Mesendoderm (in vitro differentiated cells): ENCODE measurements around the gene NHEJ1.

Source experiments
- DNase-seq: peaks from one replicate; pipeline ENCODE4 v3.0.0; 2013
- H2AK5ac ChIP-seq: 2 replicates; pipeline ENCODE4 v1.6.1; 2013; ENCODE audit warnings: low read length, inconsistent platforms
- H2BK120ac ChIP-seq: 2 replicates; pipeline ENCODE4 v1.6.1; 2013; ENCODE audit warnings: low read depth, mild to moderate bottlenecking, low read length, moderate library complexity, mixed read lengths
- H2BK15ac ChIP-seq: replicated peaks from 2 replicates; pipeline ENCODE4 v1.6.1; 2013; ENCODE audit warnings: low read depth, mild to moderate bottlenecking, moderate library complexity
- H2BK5ac ChIP-seq: 2 replicates; pipeline ENCODE4 v1.6.1; 2013; ENCODE audit warnings: low read length, inconsistent platforms
- H3K18ac ChIP-seq: 2 replicates; pipeline ENCODE4 v1.6.1; 2013; ENCODE audit warnings: mild to moderate bottlenecking, low read length, mixed read lengths
- H3K23ac ChIP-seq: one replicate; pipeline ENCODE4 v1.6.1; 2013; ENCODE audit warnings: low read length
- H3K27ac ChIP-seq: 2 replicates; pipeline ENCODE4 v1.5.1; 2013; ENCODE audit warnings: low read depth, mild to moderate bottlenecking, inconsistent platforms, low read length, moderate library complexity
- H3K27me3 ChIP-seq: 2 replicates; pipeline ENCODE4 v1.6.1; 2013; ENCODE audit warnings: low read length, control low read depth, mild to moderate bottlenecking, inconsistent platforms; ENCODE audit not compliant: insufficient read depth, poor library complexity
- H3K36me3 ChIP-seq: 2 replicates; pipeline ENCODE4 v1.6.1; 2013; ENCODE audit warnings: low read length, inconsistent platforms; ENCODE audit not compliant: control insufficient read depth, insufficient read depth
- H3K4ac ChIP-seq: one replicate; pipeline ENCODE4 v1.6.1; 2013; ENCODE audit warnings: low read depth, mild to moderate bottlenecking, low read length, moderate library complexity
- H3K4me1 ChIP-seq: 2 replicates; pipeline ENCODE4 v1.6.1; 2013; ENCODE audit warnings: low read depth, low read length, inconsistent platforms; ENCODE audit not compliant: control insufficient read depth
- H3K4me2 ChIP-seq: 2 replicates; pipeline ENCODE4 v1.6.1; 2013; ENCODE audit warnings: low read length
- H3K4me3 ChIP-seq: 2 replicates; pipeline ENCODE4 v1.5.1; 2013; ENCODE audit warnings: mild to moderate bottlenecking, low read length
- H3K56ac ChIP-seq: one replicate; pipeline ENCODE4 v1.6.1; 2013; ENCODE audit warnings: low read length
- H3K79me1 ChIP-seq: 2 replicates; pipeline ENCODE4 v1.6.1; 2013; ENCODE audit warnings: low read length, inconsistent platforms
- H3K79me2 ChIP-seq: 2 replicates; pipeline ENCODE4 v1.6.1; 2013; ENCODE audit warnings: mild to moderate bottlenecking, low read length; ENCODE audit not compliant: control insufficient read depth, insufficient read depth
- H3K9ac ChIP-seq: 2 replicates; pipeline ENCODE4 v1.6.1; 2013; ENCODE audit warnings: low read length, inconsistent platforms
- H4K5ac ChIP-seq: one replicate; pipeline ENCODE4 v1.6.1; 2013; ENCODE audit warnings: low read length
- H4K8ac ChIP-seq: one replicate; pipeline ENCODE4 v1.6.1; 2013; ENCODE audit warnings: low read depth, mild to moderate bottlenecking, control low read depth, low read length, moderate library complexity
- WGBS: extraction: QIAGEN DNeasy Blood & Tissue Kit; methylation state at CpG from one replicate; pipeline ENCODE4 v1.1.7; 2013; ENCODE audit warnings: low lambda C conversion rate, missing lambda C conversion rate; ENCODE audit not compliant: insufficient coverage; ENCODE audit errors: extremely low coverage; 5-methylcytosine and 5-hydroxymethylcytosine counted together

NHEJ1 gene

GRCh38 chr2:219122202-219122980, 38.2 kb downstream of the NHEJ1 start:
- H3K79me2 ChIP-seq, result no peaks in the 10 kb centered on the region
- H2BK120ac ChIP-seq, result no peak overlapping the region
- H4K8ac ChIP-seq, result no peak overlapping the region
- H3K27me3 ChIP-seq, result no peaks in the 10 kb centered on the region
- H3K4me1 ChIP-seq, result no peaks in the 10 kb centered on the region
- no peak overlapping the region for H3K23ac ChIP-seq
- H4K5ac ChIP-seq, result no peak overlapping the region
- DNase-seq, result no peak
- H3K4me3 ChIP-seq, result no peak overlapping the region
- H3K4me2 ChIP-seq, result no peak overlapping the region
- H2AK5ac ChIP-seq, result no peak overlapping the region
- no peak overlapping the region for H3K4ac ChIP-seq
- no peak overlapping the region for H2BK5ac ChIP-seq
- no CpG with 5 or more reads among the region's 5 CpGs for WGBS
- no peaks in the 10 kb centered on the region for H3K36me3 ChIP-seq
- H3K18ac ChIP-seq, result no peak overlapping the region
- no peak overlapping the region for H3K56ac ChIP-seq
- H3K9ac ChIP-seq, result no peak overlapping the region
- H3K27ac ChIP-seq, result no peak overlapping the region
- H2BK15ac ChIP-seq, result no peak overlapping the region
- H3K79me1 ChIP-seq, result no peaks in the 10 kb centered on the region

- H3K23ac ChIP-seq, result no peak overlapping the region
- no peak overlapping the region for H3K4me2 ChIP-seq
- no peak overlapping the region for H3K18ac ChIP-seq
- H2BK120ac ChIP-seq, result no peak overlapping the region
- no peak overlapping the region for H2BK15ac ChIP-seq
- H3K56ac ChIP-seq, result no peak overlapping the region
- no peak overlapping the region for H4K5ac ChIP-seq
- DNase-seq, result no peak
- H3K9ac ChIP-seq, result no peak overlapping the region
- no peaks in the 10 kb centered on the region for H3K79me2 ChIP-seq
- no peak overlapping the region for H4K8ac ChIP-seq
- no peak overlapping the region for H2BK5ac ChIP-seq
- no peaks in the 10 kb centered on the region for H3K27me3 ChIP-seq
- no peak overlapping the region for H3K4me3 ChIP-seq
- no peaks in the 10 kb centered on the region for H3K4me1 ChIP-seq
- no peak overlapping the region for H3K4ac ChIP-seq
- H3K79me1 ChIP-seq, result no peaks in the 10 kb centered on the region
- no peak overlapping the region for H3K27ac ChIP-seq
- H2AK5ac ChIP-seq, result no peak overlapping the region
- no peaks in the 10 kb centered on the region for H3K36me3 ChIP-seq
Measured at GRCh38 chr2:219120082-219120481, 40.5 kb downstream of the NHEJ1 start.

GRCh38 chr2:219119422-219120043, 41.1 kb downstream of the NHEJ1 start:
- Histone ChIP-seq H2BK5ac (no peak overlapping the region), H4K5ac (no peak overlapping the region), H3K4me2 (no peak overlapping the region), H3K23ac (no peak overlapping the region), H4K8ac (no peak overlapping the region), H3K9ac (no peak overlapping the region), H2AK5ac (no peak overlapping the region), H3K56ac (no peak overlapping the region), H3K36me3 (no peaks in the 10 kb centered on the region), H3K4ac (no peak overlapping the region), H2BK15ac (no peak overlapping the region), H3K27me3 (no peaks in the 10 kb centered on the region), H3K27ac (no peak overlapping the region), H3K79me2 (no peaks in the 10 kb centered on the region), H2BK120ac (no peak overlapping the region), H3K18ac (no peak overlapping the region), H3K4me3 (no peak overlapping the region), H3K4me1 (no peaks in the 10 kb centered on the region), H3K79me1 (no peaks in the 10 kb centered on the region)
- whole genome bisulfite sequencing, result no CpG with 5 or more reads among the region's 7 CpGs
- peak; percentile 74 for DNase-seq

GRCh38 chr2:219118504-219118903, 42.1 kb downstream of the NHEJ1 start:
- H3K79me2 ChIP-seq, result no peaks in the 10 kb centered on the region
- no peak overlapping the region for H3K4ac ChIP-seq
- DNase-seq, result no peak
- H2BK5ac ChIP-seq, result no peak overlapping the region
- H2BK120ac ChIP-seq, result no peak overlapping the region
- no CpG with 5 or more reads among the region's 12 CpGs for WGBS
- H3K79me1 ChIP-seq, result no peaks in the 10 kb centered on the region
- H4K8ac ChIP-seq, result no peak overlapping the region
- H3K36me3 ChIP-seq, result no peaks in the 10 kb centered on the region
- H3K9ac ChIP-seq, result no peak overlapping the region
- H2BK15ac ChIP-seq, result no peak overlapping the region
- H4K5ac ChIP-seq, result no peak overlapping the region
- H3K18ac ChIP-seq, result no peak overlapping the region
- H3K4me2 ChIP-seq, result no peak overlapping the region
- H3K56ac ChIP-seq, result no peak overlapping the region
- H3K27me3 ChIP-seq, result no peaks in the 10 kb centered on the region
- no peak overlapping the region for H3K23ac ChIP-seq
- no peaks in the 10 kb centered on the region for H3K4me1 ChIP-seq
- no peak overlapping the region for H3K27ac ChIP-seq
- no peak overlapping the region for H3K4me3 ChIP-seq
- H2AK5ac ChIP-seq, result no peak overlapping the region

- H3K27me3 ChIP-seq, result no peaks in the 10 kb centered on the region
Measured at GRCh38 chr2:219116776-219117646, 43.6 kb downstream of the NHEJ1 start.

More at GRCh38 chr2:219116776-219117646, 43.6 kb downstream of the NHEJ1 start:
- H3K23ac ChIP-seq, result no peak overlapping the region
- no peaks in the 10 kb centered on the region for H3K79me1 ChIP-seq
- no peak overlapping the region for H3K4ac ChIP-seq
- no peak overlapping the region for H3K9ac ChIP-seq
- no peak for DNase-seq
- H3K18ac ChIP-seq, result no peak overlapping the region
- no peak overlapping the region for H3K56ac ChIP-seq
- H4K8ac ChIP-seq, result no peak overlapping the region
- no peak overlapping the region for H2BK15ac ChIP-seq
- WGBS, result no CpG with 5 or more reads among the region's 8 CpGs
- no peaks in the 10 kb centered on the region for H3K36me3 ChIP-seq
- H4K5ac ChIP-seq, result no peak overlapping the region
- no peaks in the 10 kb centered on the region for H3K4me1 ChIP-seq
- H3K4me3 ChIP-seq, result no peak overlapping the region
- no peak overlapping the region for H2BK120ac ChIP-seq
- no peaks in the 10 kb centered on the region for H3K79me2 ChIP-seq
- H3K4me2 ChIP-seq, result no peak overlapping the region
- no peak overlapping the region for H2AK5ac ChIP-seq
- H3K27ac ChIP-seq, result no peak overlapping the region
- no peak overlapping the region for H2BK5ac ChIP-seq
